GM06990 (cell line): ENCODE data around the gene HSD17B2.

Experiments
- DNase-seq: peaks from one replicate; pipeline ENCODE4 v3.0.0-alpha.2; 2011; ENCODE audit not compliant: insufficient read length; ENCODE audit errors: extremely low read depth
- H3K27me3 ChIP-seq: replicated peaks from 2 replicates; pipeline ENCODE4 v1.6.0; 2011; ENCODE audit warnings: low read length; ENCODE audit not compliant: control insufficient read depth, insufficient read depth
- H3K36me3 ChIP-seq: 2 replicates; pipeline ENCODE4 v1.5.1; 2011; ENCODE audit warnings: low read length; ENCODE audit not compliant: control insufficient read depth, insufficient read depth
- H3K4me3 ChIP-seq: replicated peaks from 2 replicates; pipeline ENCODE4 v1.5.1; 2011; ENCODE audit warnings: low read depth, mild to moderate bottlenecking, control low read depth, low read length
- TF ChIP-seq, protein P1 (sequence below): IDR thresholded peaks from 2 replicates; pipeline ENCODE4 v1.5.1; 2011; ENCODE audit warnings: low read length, control low read depth, mild to moderate bottlenecking, inconsistent platforms; ENCODE audit not compliant: insufficient read depth, poor library complexity, severe bottlenecking

HSD17B2 gene

GRCh38 chr16:82088483-82088882 lies 53.4 kb downstream of the HSD17B2 start:
- H3K36me3 ChIP-seq: no peaks in the 10 kb centered on the region
- no peak overlapping the region for H3K4me3 ChIP-seq
- peaks cover 5% of the 10 kb centered on the region for H3K27me3 ChIP-seq
- TF ChIP-seq, protein P1, sequence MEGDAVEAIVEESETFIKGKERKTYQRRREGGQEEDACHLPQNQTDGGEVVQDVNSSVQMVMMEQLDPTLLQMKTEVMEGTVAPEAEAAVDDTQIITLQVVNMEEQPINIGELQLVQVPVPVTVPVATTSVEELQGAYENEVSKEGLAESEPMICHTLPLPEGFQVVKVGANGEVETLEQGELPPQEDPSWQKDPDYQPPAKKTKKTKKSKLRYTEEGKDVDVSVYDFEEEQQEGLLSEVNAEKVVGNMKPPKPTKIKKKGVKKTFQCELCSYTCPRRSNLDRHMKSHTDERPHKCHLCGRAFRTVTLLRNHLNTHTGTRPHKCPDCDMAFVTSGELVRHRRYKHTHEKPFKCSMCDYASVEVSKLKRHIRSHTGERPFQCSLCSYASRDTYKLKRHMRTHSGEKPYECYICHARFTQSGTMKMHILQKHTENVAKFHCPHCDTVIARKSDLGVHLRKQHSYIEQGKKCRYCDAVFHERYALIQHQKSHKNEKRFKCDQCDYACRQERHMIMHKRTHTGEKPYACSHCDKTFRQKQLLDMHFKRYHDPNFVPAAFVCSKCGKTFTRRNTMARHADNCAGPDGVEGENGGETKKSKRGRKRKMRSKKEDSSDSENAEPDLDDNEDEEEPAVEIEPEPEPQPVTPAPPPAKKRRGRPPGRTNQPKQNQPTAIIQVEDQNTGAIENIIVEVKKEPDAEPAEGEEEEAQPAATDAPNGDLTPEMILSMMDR: no peak
- DNase-seq: no peak

- no peak for DNase-seq
- Histone ChIP-seq H3K27me3 (peaks cover 5% of the 10 kb centered on the region), H3K4me3 (no peak overlapping the region), H3K36me3 (no peaks in the 10 kb centered on the region)
- TF ChIP-seq, protein P1: no peak
These were observed 56.2 kb downstream of the HSD17B2 start for GRCh38 chr16:82091241-82091640.

DNA sequence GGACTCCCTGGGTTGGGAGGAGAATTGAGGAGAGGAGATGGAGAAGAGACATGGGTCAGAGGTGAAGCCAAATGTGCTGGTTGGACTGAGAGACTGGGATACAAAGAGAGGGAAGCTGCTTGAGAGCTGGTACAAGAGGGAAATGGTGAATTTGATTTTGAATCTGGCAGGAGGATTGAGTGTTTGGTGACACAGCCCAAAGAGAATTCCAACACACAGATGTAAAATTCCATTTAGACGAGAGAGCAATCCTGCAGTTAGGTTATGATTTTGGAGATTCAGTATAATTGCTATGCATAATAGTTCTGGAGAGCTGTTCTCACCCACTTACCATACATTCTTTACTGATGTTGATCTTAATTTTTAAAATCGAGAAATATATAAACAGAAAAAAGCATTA lies 57.7 kb downstream of the HSD17B2 start:
- no peak for DNase-seq
- peaks cover 2% of the 10 kb centered on the region for H3K27me3 ChIP-seq

GRCh38 chr16:82093666-82094300 lies 58.7 kb downstream of the HSD17B2 start:
- Histone ChIP-seq H3K36me3 (no peaks in the 10 kb centered on the region), H3K27me3 (peaks cover 2% of the 10 kb centered on the region), H3K4me3 (no peak overlapping the region)
- TF ChIP-seq, protein P1: no peak
- DNase-seq: no peak

More for the DNA sequence above, 57.7 kb downstream of the HSD17B2 start:
- TF ChIP-seq, protein P1: no peak
- no peak overlapping the region for H3K4me3 ChIP-seq
- no peaks in the 10 kb centered on the region for H3K36me3 ChIP-seq

DNA sequence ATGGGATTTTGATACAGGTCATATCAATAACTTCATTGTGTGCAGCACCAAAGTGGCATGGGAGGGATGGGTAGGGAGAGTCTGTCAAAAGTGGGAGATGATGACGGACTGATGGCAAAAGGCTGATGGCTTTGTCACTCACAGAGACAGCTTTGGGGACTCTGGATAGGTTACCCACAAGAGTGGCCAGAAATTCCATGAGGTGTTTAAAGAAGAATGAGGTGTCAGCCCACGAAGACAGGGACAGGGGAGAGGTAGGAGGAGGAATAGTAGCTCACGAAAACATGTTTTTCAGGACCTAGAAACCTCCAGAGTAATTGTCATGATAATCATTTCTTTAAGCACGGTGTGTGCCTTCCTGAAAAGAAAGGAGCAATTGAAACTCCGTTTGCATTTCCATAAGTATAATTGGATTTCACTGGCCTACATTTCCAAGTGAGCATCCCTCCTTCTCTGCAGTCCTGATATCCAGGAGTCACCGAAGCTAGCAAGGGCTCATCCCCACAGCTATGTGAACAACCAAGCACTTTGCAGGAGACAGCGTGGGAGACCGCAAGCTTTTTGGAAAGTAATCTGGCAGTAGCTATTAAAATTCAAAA lies 60.0 kb downstream of the HSD17B2 start:
- DNase-seq: no peak
- Histone ChIP-seq H3K4me3 (no peak overlapping the region), H3K36me3 (no peaks in the 10 kb centered on the region), H3K27me3 (peaks cover 2% of the 10 kb centered on the region)
- TF ChIP-seq, protein P1: no peak

GRCh38 chr16:82096641-82097040 lies 61.6 kb downstream of the HSD17B2 start:
- H3K4me3 ChIP-seq: no peak overlapping the region
- H3K27me3 ChIP-seq: no peaks in the 10 kb centered on the region; the same call in 1 of the 2 replicates
- no peak for DNase-seq
- TF ChIP-seq, protein P1: no peak
- H3K36me3 ChIP-seq: no peaks in the 10 kb centered on the region
